Astrocyte (in vitro differentiated cells and primary cell): ENCODE results near the gene URB1.

Source experiments
- CTCF ChIP-seq: IDR thresholded peaks from 2 replicates; pipeline ENCODE4 v1.5.1; 2011; ENCODE audit warnings: low read depth, mild to moderate bottlenecking, inconsistent platforms, low read length, moderate library complexity; ENCODE audit not compliant: insufficient read depth
- EZH2 ChIP-seq: IDR thresholded peaks from 2 replicates; pipeline ENCODE4 v1.6.1; 2012; ENCODE audit warnings: mild to moderate bottlenecking, low read length, inconsistent platforms; ENCODE audit not compliant: insufficient read depth

DNA sequence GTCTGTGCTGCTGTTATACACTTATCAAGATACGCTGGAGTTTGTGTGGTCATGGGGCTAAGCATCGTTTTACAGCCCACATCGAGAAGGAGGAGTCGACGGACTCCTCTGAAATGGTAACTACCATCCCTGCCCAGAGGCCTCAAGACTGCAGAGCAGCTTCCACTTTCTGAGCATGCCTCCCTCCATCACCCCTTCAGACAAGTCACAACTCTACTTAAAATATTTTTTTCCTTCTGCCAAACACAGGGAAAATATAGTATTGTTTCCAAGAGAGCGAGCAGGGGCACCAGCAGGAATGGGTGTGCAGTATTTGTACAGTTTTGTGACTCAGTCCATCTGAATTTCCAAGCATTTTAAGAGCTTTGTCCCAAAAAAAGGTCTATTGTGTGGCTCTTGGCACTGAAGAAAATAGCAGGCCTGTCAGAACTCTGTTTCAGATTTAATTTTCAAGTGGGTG lies 33.8 kb upstream of the URB1 start:
- TF ChIP-seq CTCF (no peak), EZH2 (no peak)
